Activated gamma-delta T cell (primary cell): ENCODE results near the gene KHDRBS2.

Experiments
- DNase-seq: peaks from one replicate; lab custom pipeline; 2025; lab: John Stamatoyannopoulos, UW
- total RNA-seq, 2 donors: gene quantifications; one replicate each; lab custom pipeline; 2026; lab: John Stamatoyannopoulos, UW

Gene KHDRBS2
- total RNA-seq: 0 to 0.22 reads per million in 2 donors

DNA sequence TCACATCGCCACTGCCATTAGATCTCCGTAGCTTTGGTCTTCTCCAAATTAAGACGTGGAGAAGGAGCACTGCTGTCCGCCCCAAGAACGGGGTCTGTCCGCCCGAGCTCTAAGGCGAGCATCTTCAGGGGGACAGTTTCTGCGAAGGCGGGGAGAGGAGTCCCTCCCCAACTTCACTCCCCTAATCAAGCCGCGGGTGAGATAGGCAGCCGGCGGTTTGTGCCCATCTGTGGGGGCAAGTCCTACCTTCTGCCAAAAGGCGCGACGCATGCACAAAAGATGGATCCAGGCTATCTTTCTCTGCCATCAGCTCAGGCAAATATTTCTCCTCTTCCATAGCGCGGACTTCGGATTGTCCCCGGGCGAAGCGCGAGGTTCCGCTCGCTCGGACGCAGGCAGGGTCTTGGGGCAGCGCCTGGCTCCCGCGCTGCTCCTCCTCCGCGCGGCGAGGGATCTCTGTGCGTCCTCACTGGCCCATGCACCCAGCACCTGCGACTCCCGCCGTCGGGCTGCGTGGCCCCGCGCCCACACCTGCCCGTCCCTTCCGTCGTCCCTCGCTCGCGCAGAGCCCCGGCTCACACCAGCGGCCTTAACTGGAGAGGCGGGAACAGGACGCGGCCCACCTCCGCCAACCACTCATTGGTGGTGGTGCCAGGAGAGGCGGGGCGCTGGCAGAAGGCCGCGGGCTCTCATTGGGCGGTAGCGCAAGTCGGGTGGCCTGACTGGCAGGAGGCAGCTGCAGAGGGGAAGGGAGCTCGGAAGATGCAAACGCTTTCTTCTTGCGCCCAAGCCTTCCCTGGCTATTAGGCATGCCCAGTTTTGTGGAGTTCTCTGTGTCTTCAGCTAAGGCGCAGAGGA is at the start of gene KHDRBS2:
TSS of gene KHDRBS2 (minus strand) at position 614 of the 858 bp plus-strand sequence.
- no peak for DNase-seq

DNA sequence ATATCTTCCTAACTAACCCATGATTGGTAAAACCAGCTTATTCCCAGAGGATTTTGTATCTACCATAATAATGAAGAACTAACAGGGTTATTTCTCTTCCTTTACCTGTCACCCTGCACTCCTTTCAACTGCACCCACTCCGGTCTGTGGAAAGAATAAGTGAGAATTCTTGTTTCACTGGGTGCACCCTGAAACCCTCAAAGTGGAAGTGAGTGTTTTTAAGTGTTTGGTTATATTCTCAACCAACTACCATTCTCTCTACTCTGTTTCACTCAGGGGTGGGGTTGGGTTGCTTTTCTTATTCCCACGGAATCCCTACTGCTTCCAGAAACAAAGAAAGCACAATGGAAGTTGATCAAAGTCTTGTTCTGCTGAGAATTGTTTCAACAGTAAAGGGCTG is 42.6 kb upstream of the KHDRBS2 start:
- DNase-seq: no peak

DNA sequence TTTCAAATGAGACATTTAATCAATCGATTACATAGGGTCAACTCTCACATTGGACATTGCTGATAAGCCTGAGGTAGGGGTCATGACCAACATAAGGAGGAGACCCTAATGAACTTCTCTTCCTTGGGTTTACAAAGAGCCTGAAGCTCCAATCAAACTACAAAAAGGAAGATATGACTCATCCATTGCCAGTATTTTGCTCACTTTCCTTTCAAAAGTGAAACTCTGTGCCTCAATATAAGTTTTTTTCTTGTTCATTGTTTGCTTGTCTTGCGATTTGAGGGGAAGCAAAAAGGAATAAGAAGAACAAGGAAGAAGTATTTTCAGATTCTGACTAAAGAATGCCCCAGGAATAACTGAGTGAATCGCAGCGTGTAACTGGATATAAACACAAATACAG is 38.8 kb upstream of the KHDRBS2 start:
- no peak for DNase-seq

DNA sequence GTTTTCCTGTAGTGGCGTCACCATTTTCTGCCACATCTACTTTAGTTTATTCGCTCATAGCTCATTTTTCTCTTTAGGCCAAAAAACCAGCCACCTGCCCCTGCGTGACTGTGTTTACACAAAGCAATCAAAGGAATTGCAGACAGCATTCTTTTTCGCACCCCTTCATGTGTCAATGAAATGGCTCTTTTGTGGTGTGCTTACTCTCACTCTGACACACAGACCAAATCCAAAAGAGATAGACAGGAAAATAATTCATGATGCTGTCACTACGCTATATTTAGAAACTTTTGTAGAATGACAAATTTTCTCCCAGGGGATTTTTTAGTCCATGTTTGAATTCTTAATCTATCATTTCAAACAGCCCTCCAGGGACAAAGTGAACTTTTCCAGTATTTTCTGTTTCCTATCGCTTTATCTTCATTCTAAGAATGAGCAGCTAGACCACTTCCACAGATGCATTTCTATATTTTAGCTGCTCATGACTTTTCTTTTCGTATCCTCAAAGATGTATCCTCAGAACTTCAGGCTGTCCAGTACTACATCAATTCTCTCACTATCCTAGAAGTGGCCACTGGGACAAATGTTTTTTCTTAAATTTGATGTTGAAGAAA is 37.9 kb upstream of the KHDRBS2 start:
- no peak for DNase-seq

DNA sequence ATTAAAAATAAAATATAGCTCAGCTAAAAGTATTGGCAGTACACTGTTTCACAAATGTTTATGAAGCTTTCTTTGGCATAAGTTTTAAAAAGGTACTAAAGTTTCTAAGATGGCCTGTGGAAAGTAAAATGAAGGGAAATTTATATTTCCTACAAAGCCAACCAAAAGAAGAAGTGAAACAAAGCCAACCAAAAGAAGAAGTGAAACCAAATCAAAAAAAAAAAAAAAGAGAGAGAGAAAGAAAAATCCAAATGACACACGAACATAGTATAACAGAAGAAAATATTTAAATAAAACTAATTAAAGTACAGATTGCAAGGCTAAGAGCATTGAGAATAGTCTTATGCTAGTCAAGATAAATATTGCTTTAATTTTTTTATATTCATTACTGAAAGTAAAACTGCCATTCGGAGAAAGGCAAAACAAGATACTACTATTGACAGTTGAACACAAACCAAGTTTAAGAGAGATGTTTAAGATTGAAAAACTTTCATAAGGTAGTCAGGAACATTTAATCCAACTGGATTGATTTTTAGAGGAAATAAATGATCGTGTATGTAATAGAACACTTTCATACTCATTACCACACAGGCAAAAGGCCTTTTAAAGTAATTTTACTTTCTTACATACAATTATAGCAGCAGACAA is 12.8 kb upstream of the KHDRBS2 start:
- no peak for DNase-seq

DNA sequence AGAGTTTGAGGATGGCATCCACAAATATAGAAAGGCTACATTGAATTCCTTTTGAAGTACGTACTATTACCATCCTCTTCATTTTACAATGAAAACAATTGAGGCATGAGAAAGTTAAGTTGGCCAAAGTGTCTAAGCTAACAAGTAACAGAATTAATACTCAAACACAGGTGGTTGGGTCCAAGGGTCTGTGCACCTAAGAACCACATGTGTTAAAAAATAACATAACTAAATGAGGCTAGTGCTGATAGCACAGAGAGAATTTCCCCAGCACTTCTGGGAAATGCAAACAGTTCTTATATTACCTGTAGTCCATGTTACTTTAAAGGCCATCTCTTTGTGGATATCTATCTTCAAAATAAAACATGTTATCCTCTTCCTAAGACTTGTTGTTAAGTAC is 10.5 kb upstream of the KHDRBS2 start:
- DNase-seq: no peak

DNA sequence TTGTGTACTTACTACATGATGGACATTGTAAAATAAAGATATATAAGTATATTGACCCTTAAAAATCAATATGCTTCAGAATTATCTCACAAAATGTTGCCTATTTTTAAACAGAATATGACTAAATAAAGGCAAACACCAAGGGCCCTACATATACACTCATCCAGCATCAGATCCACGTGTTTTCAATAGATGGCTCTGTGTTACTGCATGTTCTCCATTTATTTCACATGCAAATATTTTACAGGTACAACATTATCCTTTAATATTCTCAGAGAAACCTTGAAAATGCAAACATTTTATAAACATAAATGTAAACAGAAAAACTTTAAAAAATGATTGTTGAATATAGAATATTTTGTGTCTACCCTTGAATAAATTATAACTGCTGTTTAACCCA is 2.9 kb upstream of the KHDRBS2 start:
- no peak for DNase-seq

DNA sequence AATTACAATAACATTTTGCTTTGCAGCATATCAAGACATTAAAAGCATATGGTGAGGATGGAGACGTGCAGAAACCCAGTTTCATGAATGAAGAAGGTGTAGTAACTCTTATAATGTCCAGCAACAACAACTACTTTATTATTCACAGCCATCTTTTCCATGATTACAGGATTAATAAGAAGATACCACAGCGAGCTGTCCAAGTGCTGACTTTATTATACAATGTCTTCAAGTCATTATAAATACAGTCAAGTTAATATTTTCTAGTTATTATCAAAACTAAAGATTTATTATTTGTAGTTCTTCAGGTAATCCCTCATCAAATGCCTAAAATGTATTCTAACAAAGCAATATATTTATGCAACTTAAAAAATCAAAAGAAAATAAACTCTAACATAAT is 2.5 kb upstream of the KHDRBS2 start:
- no peak for DNase-seq

DNA sequence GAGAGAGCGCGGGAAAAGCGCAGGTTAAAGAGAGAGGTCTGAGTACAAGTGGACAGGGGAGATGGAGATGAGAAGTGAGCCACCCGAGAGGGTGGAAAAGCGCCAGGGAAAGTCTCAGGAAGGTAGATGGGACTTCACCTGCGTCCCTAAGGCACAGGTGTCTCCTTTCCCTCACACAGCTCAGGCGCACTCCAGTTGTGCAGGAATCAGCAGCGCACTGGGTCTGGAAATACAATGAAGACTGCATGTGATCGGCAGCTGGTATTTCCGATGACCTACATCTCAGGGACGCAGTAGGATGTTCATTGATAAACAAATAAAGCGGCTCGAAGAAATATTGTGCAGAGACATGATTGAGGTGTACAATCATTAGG is 432 bp upstream of the KHDRBS2 start:
- DNase-seq: no peak

DNA sequence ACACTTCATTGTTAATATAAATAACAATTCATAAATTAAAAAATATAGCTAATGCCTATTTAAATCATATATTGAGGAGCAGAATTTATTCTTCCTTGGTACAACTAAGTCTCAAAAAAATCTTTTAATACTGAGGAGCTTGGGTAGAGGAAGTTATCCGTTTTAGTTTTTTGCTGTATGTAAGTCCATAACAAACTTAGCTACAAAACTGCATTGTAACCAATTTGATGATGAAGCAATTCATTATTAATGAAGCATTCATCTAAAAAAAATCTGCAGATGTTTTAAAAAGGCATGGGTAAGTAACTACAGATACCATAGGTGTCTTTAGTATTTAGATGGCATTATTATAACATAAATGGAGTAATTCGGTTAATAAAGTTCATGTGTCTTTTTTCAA is 1.3 kb downstream of the KHDRBS2 start:
- no peak for DNase-seq

DNA sequence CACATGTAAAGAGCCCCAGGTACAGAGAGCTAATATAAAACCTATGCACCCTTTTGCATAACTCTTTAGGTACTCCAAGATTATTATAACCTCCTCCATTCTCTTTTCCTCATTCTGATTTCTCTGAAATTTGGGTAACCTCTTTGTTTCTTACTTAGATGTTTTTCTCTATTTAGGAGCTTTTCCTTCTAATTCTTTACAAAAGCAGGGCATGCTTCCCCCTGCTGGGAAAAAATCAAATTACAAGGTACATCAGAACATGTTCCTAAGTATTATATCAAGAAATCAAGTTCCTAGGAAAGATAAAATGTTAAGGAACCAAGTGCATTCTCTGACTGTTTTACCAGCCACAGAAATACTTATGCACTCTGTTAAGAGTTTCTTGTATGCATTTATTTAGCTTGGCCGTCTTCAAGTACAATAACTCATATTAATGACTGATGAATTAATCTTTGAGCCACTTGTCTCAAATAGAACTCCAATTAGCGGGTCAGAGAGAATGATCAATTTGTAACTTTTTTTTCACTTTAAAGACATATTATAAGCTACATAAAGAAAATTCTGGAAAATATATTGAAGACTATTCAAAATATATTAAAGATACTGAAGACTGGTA is 2.1 kb downstream of the KHDRBS2 start:
- no peak for DNase-seq

DNA sequence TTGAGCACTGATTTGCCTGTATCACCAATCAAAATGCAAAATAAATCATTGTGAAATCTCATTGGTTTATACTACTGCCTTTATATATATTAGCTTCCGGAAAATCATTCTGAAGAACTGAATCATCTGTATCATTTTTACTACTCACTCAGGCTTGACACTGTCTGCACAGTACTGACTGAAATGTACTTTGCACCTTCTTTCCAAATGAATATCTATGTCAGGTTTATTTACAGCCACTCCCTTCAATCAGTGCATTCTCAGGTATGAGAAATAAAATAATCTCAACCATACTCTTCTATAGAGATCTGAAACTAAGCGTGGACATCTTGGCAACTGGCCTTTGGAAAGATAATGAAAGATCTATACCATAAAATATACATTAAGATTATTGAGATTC is 2.7 kb downstream of the KHDRBS2 start:
- DNase-seq: no peak

DNA sequence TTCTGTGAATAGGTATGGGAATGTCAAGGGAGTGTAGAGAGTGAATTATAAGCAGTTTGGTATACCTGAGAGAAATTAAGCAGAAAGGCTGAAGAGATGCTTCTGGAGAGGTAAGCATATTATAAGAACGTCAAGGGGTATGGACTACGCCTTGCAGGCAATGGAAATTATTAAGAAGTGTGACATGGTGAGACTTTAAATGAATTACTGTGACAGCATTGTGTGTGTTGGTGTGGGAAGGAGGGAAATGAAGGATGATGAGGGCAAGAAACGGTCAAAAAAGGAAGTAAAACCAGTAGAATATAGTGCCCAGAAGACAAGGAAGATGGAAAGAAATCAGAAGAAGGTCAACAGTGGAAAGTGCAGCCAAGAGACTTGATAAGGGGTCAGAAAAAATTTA is 5.9 kb downstream of the KHDRBS2 start:
- DNase-seq: no peak

DNA sequence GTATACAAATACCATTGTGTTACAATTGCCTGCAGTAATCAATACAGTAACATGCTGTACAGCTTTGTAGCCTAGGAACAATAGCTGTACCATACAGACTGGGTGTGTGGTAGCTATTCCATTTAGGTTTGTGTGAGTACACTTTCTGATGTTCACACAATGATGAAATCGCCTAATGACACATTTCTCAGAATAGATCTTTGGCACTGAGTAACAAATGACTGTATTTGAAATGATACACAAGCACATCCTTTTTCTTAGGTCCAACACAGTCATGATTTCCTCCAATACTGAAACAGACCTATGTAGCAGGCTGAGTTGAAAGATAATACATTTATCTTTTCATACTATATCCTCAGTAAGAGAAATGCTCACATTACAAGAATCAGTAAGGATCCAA is 13.9 kb downstream of the KHDRBS2 start:
- DNase-seq: no peak

DNA sequence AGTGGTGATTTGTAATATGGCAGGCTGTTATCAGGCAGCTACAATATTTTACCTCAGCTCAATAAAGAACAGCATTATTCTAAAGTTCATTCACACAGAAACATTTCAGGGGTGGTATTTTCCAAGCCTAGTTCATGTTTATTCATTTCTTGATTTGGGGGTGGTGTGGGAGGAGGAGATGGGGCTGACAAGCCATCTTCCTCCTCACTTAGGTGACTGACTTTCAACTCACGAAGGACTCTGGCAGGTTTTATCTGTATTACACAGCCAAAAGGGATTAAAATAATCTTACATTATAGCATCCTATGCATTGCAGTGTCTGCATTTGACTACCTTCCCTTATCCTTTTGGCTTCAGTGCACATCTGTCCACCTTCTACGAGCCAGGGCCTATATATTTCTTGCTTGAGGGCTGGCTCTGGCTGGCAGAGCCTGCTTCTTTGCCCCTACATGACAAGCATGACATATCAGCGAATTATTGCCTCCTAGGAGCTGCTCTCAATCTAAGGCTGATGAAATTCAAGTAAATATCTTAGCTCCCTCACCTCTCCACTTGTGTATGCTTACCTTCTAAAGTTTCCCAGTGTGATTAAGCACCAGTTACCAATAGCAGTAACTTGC is 20.0 kb downstream of the KHDRBS2 start:
- no peak for DNase-seq

DNA sequence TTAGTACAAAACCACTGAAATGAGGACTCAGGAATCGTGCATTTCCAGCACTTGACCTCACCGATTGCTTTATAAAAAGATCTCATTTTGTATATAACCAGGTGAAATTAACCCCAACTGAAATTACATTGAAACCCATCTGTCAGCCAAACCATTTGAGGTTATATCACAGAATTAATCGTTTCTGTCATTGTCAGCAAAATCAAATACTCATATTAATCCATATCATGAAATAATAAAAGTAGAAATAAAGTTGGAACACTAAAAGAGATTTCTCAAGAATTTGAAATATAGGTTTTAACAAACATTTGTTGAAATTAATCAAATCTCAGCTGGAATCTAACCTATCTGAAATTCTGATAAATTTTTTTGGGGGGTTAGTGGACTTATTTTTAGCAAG is 23.7 kb downstream of the KHDRBS2 start:
- DNase-seq: no peak

DNA sequence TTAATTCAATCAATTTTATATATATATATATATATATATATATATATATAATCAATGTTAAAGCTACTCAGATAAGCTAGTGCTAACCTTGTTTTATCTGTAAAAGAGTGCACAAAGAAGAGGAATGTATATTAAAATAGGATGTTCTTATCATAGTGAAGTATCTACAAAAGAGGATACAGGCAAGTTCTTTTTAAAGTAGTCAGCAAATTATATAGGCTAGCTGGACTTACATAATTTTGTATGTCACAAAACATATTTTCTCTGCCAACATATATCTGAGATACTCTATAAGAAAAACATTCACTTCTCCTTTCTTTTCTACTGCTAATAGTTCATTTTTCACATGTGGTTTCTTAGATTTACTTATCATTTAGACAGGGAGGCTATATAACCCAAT is 39.9 kb downstream of the KHDRBS2 start:
- DNase-seq: no peak

DNA sequence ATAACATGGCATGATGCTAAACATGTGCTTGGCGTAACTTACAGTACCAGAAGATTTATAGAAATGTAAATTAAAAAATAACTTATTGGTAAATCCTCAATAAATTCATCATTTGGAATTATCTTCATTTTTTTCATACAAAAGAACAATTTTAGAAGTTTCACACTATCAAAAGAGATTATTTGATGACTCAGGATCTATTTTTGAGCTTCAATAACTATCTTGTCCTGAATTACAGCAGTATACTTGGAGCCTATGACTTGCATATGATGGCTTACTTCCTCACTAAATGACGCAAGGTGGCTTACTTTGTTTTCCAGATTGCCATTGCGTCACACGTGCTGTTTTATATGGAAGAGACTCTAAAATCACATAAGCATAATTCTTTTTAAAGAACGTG is 49.2 kb downstream of the KHDRBS2 start:
- no peak for DNase-seq

DNA sequence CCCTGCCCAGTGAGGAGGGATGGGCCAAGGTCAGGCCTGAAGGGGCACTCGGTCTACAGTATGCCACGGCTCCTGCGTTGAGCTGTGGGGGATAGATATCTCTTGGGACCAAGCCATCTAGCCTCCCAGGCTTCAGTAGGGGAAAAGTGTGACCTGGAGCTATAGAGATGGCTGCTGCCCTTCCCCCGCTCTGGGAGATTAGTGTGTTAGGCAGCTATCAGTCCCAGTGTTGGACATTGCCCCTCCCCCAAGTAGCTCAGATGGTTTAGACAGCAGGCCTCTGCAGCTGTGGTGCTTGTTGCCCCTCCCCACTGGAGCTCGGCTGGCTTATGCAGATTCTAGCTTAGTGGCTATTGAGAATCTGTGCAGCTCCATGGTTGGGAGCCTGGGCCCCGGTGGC is 56.8 kb downstream of the KHDRBS2 start:
- DNase-seq: no peak

DNA sequence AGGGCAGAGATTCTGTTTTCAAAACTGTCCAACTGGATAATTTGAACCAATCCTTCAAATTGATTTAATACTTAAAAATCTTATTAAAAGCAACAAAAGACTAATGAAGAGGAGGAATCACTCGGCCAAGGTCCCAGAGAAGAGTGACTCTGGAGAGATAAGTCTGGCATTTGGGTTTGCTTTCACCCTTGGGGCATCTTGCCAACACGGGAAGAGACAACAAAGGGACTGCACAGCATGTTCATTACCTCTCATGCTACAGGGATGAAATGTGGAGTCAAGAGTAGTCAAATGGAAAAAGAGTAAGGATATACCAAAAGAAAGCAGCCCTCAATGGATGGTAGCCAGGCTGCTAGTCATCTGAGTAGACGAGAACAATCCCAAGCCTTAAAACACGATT is 68.2 kb downstream of the KHDRBS2 start:
- no peak for DNase-seq

DNA sequence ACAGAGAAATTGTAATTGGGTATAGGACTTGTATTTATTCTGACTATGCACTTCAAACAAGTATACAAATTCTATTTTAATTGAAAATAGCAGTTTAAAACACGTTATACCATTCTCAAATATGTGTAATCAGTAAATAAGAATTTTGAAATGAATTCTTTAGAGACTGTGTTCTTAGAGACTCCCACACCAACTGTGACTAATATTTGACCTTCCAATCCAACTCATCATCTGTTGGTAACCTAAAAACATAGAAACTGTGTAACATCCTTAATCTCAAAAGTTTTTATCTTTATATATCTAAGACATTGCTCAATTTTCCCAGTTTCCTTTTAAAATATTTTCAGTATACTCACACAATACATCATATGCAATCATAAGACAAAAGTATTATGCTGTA is 83.9 kb downstream of the KHDRBS2 start:
- DNase-seq: no peak

DNA sequence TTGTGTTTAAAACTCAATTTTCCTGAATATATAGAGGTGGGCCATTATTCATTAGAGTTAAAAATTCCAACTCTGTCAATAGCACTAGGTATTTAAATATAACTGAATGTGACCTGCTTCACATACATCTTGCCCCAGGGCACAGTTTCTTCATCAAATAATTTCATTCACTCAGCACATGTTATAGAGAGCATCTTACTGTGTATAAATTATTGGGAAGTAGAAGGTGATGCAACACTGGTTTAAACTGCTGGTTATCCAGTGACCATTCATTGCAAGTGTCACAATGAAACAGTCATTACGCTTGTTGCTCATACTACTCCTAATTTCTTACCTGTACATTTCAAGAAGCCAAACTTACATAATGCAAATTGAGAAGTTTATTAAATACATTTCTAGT is 93.4 kb downstream of the KHDRBS2 start:
- no peak for DNase-seq
